SK-N-SH treated with all-trans-retinoic acid at 6 μM for 48 hours (cell line): Measurements from ENCODE around the gene SLC35A2.

Experiments used
- ATAC-seq: fragments of 200-7000 bp; cut with Tn5 transposase; 3 replicates; pipeline ENCODE4 v1.9.1; 2020; ENCODE audit warnings: mild to moderate bottlenecking, moderate library complexity
- ARNTL ChIP-seq: fragments of 450-650 bp; formaldehyde crosslinking; IDR thresholded peaks from 2 replicates; pipeline ENCODE4 v1.5.0; 2020; ENCODE audit warnings: low read depth, mild to moderate bottlenecking, moderate library complexity, borderline replicate concordance
- CREB5 ChIP-seq: fragments of 250-450 bp; sonication (Bioruptor Pico); IDR thresholded peaks from 2 replicates; pipeline ENCODE4 v1.5.1; 2020; ENCODE audit warnings: low read depth, mild to moderate bottlenecking, moderate library complexity
- CSDC2 ChIP-seq: fragments of 250-450 bp; sonication (Bioruptor Pico); IDR thresholded peaks from 2 replicates; pipeline ENCODE4 v1.5.0; 2020; ENCODE audit warnings: mild to moderate bottlenecking, moderate library complexity
- CSRNP3 ChIP-seq: fragments of 250-450 bp; sonication (Bioruptor Pico); IDR thresholded peaks from 2 replicates; pipeline ENCODE4 v1.5.1; 2021; ENCODE audit warnings: mild to moderate bottlenecking, moderate library complexity
- ESRRG ChIP-seq: fragments of 250-450 bp; sonication (Bioruptor Pico); IDR thresholded peaks from 2 replicates; pipeline ENCODE4 v1.6.1; 2021; ENCODE audit warnings: mild to moderate bottlenecking
- GLIS3 ChIP-seq: fragments of 250-450 bp; sonication (Bioruptor Pico); IDR thresholded peaks from 2 replicates; pipeline ENCODE4 v1.5.0; 2020; ENCODE audit warnings: mild to moderate bottlenecking, moderate library complexity
- ISL1 ChIP-seq: fragments of 250-450 bp; sonication (Bioruptor Pico); IDR thresholded peaks from 2 replicates; pipeline ENCODE4 v2.1.2; 2022; ENCODE audit warnings: mild to moderate bottlenecking, moderate library complexity
- OSR1 ChIP-seq: fragments of 250-450 bp; sonication (Bioruptor Pico); IDR thresholded peaks from 2 replicates; pipeline ENCODE4 v1.8.0; 2022; ENCODE audit warnings: moderate library complexity, mild to moderate bottlenecking, inconsistent platforms
- PATZ1 ChIP-seq: fragments of 250-450 bp; sonication (Bioruptor Pico); IDR thresholded peaks from 2 replicates; pipeline ENCODE4 v1.8.0; 2020; ENCODE audit warnings: mild to moderate bottlenecking, moderate library complexity, borderline replicate concordance
- PPARA ChIP-seq: fragments of 250-450 bp; sonication (Bioruptor Pico); IDR thresholded peaks from 2 replicates; pipeline ENCODE4 v1.5.0; 2020; ENCODE audit warnings: mild to moderate bottlenecking, borderline replicate concordance
- RARB ChIP-seq: fragments of 250-450 bp; sonication (Bioruptor Pico); IDR thresholded peaks from 2 replicates; pipeline ENCODE4 v1.8.0; 2021; ENCODE audit warnings: mild to moderate bottlenecking, moderate library complexity
- SNAI2 ChIP-seq: fragments of 250-450 bp; sonication (Bioruptor Pico); IDR thresholded peaks from 2 replicates; pipeline ENCODE4 v1.5.0; 2020; ENCODE audit warnings: mild to moderate bottlenecking, moderate library complexity
- TCF4 ChIP-seq: fragments of 250-450 bp; sonication (Bioruptor Pico); IDR thresholded peaks from 2 replicates; pipeline ENCODE4 v1.8.0; 2021; ENCODE audit warnings: mild to moderate bottlenecking, moderate library complexity, borderline replicate concordance
- TOX ChIP-seq: fragments of 250-450 bp; sonication (Bioruptor Pico); IDR thresholded peaks from 2 replicates; pipeline ENCODE4 v1.8.0; 2021; ENCODE audit warnings: mild to moderate bottlenecking, moderate library complexity, borderline replicate concordance
- TSHZ2 ChIP-seq: fragments of 250-450 bp; sonication (Bioruptor Pico); IDR thresholded peaks from 2 replicates; pipeline ENCODE4 v1.5.0; 2020; ENCODE audit warnings: mild to moderate bottlenecking, moderate library complexity
- ZC3H10 ChIP-seq: fragments of 250-450 bp; sonication (Bioruptor Pico); IDR thresholded peaks from 2 replicates; pipeline ENCODE4 v1.5.1; 2021; ENCODE audit warnings: mild to moderate bottlenecking, moderate library complexity
- ZFP3 ChIP-seq: fragments of 250-450 bp; sonication (Bioruptor Pico); IDR thresholded peaks from 2 replicates; pipeline ENCODE4 v1.5.0; 2020; ENCODE audit warnings: mild to moderate bottlenecking, moderate library complexity
- ZFP30 ChIP-seq: fragments of 450-650 bp; formaldehyde crosslinking; IDR thresholded peaks from 2 replicates; pipeline ENCODE4 v1.5.0; 2022; ENCODE audit warnings: mild to moderate bottlenecking, moderate library complexity
- ZNF565 ChIP-seq: fragments of 450-650 bp; formaldehyde crosslinking; conservative IDR thresholded peaks from 2 replicates; pipeline ENCODE4 v1.5.0; 2020; ENCODE audit warnings: low read depth, mild to moderate bottlenecking, moderate library complexity
- ZNF70 ChIP-seq: fragments of 450-650 bp; formaldehyde crosslinking; IDR thresholded peaks from 2 replicates; pipeline ENCODE4 v1.5.0; 2020; ENCODE audit warnings: mild to moderate bottlenecking, moderate library complexity
- ZNF8 ChIP-seq: fragments of 450-650 bp; formaldehyde crosslinking; IDR thresholded peaks from 2 replicates; pipeline ENCODE4 v1.5.0; 2020; ENCODE audit warnings: mild to moderate bottlenecking, moderate library complexity

Gene SLC35A2

GRCh38 chrX:48957477-48957826, 46.0 kb upstream of the SLC35A2 start, which contains the start of gene OTUD5:
Gene OTUD5, minus strand, starts transcription at chrX:48957607. Its CDS starts 37 bp downstream, at chrX:48957570.
- ATAC-seq = peak; percentile 46
- TF ChIP-seq CREB5 (CRISPR knock-in tag) (no peak), ESRRG (no peak), TSHZ2 (CRISPR knock-in tag) (no peak), PPARA (no peak), PATZ1 (CRISPR knock-in tag) (no peak), ZFP3 (CRISPR knock-in tag) (no peak)

- no peak for ATAC-seq
Measured at GRCh38 chrX:48956728-48957414, 45.4 kb upstream of the SLC35A2 start.

GRCh38 chrX:48948589-48948988, 37.1 kb upstream of the SLC35A2 start:
- TF ChIP-seq ZFP30 (no peak), ZC3H10 (no peak), ZNF565 (CRISPR knock-in tag) (no peak), ZNF70 (CRISPR knock-in tag) (no peak), SNAI2 (CRISPR knock-in tag) (no peak)
- ATAC-seq = no peak

More at GRCh38 chrX:48956728-48957414, 45.4 kb upstream of the SLC35A2 start:
- no peak for TF ChIP-seq OSR1
- 0 out of 2 replicates have a peak, but pooled peaks have one; percentile 29 for TF ChIP-seq ZFP3 (CRISPR knock-in tag)

- TF ChIP-seq ZFP30 (no peak), TOX (no peak), CSRNP3 (no peak), ZNF8 (CRISPR knock-in tag) (no peak), CSDC2 (CRISPR knock-in tag) (no peak), GLIS3 (CRISPR knock-in tag) (no peak), PPARA (no peak), ZFP3 (CRISPR knock-in tag) (no peak), TCF4 (CRISPR knock-in tag) (no peak), ISL1 (no peak), RARB (CRISPR knock-in tag) (no peak), OSR1 (no peak), PATZ1 (CRISPR knock-in tag) (no peak), TSHZ2 (CRISPR knock-in tag) (no peak), SNAI2 (CRISPR knock-in tag) (no peak), ZNF565 (CRISPR knock-in tag) (no peak), ZNF70 (CRISPR knock-in tag) (no peak), ARNTL (CRISPR knock-in tag) (no peak)
- ATAC-seq = peak; percentile 98
Measured at GRCh38 chrX:48945517-48946348, 34.3 kb upstream of the SLC35A2 start.
